Skin of body (tissue), 2 donors: Measurements from ENCODE around the gene PTPN1. TPM values are rescaled to one million over a fixed set of nuclear protein-coding genes. Genes with fewer than 3 reads are reported as not detected.
"Not testable (repeated sequence)": the region's sequence is repeated elsewhere in the genome, so short reads cannot be mapped to it uniquely, and the experiment has no call there.

Experiments
- DNase-seq: peaks from one replicate; lab custom pipeline; 2025; lab: John Stamatoyannopoulos, UW
- total RNA-seq: library from RNA; depleted of rRNA; stranded (reverse); fragments of >200 nt; gene quantifications from one replicate; pipeline ENCODE4 v1.2.3, GENCODE V29; 2014

Gene PTPN1
- total RNA-seq: 15.5 TPM

DNA sequence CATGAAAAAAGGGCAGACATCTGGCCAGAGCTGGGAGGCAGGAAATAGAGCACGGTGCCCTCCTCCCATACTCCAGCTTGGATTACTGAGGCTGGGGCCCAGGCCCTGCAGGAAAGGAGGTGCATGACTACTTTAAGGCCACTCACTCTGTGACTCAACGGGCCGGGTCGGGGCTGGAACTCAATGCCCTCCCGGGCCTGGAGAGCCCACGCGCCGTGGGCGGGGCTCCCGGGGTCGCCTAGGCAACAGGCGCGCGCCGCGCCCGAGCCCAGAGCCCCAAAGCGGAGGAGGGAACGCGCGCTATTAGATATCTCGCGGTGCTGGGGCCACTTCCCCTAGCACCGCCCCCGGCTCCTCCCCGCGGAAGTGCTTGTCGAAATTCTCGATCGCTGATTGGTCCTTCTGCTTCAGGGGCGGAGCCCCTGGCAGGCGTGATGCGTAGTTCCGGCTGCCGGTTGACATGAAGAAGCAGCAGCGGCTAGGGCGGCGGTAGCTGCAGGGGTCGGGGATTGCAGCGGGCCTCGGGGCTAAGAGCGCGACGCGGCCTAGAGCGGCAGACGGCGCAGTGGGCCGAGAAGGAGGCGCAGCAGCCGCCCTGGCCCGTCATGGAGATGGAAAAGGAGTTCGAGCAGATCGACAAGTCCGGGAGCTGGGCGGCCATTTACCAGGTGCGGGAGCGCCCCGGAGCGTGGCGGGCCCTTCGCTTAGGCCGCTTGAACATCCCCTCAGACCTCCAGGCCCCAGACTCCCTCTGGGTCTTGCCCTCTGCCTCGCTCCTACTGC is at the start of gene PTPN1:
Gene PTPN1, plus strand, starts transcription at position 461 of the 783 bp plus-strand sequence. Its CDS starts 145 bp downstream, at position 606.
- DNase-seq: peak; percentile 98

- peak; percentile 72 for DNase-seq
These were observed 49.4 kb upstream of the PTPN1 start for GRCh38 chr20:50460608-50461267.

- no peak for DNase-seq
These were observed 48.0 kb upstream of the PTPN1 start for GRCh38 chr20:50462093-50462690.

DNA sequence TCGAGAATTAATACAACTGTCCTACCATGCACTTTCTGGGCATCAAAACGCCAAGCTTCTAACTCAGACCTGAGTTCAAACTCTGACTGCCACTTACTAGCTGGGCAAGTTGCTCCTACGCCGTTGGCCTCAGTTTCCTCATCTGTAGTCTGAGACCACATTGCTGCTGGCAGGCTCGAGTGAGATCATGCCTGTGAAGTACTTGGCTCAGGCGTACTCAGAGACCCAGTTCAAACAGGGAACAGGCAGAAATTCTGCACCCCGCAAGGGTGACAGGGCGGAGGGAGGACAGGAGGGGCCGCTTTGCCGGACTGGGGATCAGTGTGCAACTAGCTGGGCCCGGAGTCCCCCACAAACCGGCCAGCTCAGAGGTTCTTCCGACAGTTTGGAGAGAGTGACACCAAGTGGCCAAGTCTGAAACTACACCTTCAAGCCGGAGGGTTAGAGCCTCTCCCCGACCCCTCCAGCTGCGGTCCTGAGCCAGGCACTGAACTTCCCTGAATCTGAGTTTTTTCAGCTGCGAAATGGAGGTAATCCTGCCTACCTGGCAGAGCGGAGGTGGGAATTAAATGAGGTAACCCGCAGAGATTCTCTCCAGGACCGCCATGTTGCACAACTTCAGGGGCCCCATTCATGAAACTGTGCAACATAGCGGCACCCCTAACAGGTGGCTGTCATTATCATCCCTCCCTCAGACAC is 46.0 kb upstream of the PTPN1 start:
- peak; percentile 29 for DNase-seq

- DNase-seq: no peak
These were observed 45.2 kb upstream of the PTPN1 start for GRCh38 chr20:50464725-50465650.

DNA sequence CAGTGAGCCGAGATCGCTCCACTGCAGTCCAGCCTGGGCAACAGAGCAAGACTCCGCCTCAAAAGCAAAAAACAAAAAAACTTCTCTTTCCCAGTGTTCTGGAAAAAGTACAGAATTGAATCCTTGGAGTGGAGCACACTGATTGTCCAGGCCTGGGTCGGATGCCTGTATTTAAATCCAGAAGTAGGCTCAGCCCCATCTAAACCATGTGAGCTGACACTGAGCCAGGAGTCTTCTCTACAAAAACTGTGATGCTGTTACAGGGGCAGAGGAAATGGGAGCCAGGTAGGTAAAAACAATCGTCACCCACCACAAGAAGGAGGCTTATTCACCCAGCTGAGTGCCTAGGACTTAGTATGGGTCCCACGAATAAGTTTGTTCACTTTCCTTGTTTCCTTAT is 43.0 kb upstream of the PTPN1 start:
- DNase-seq: no peak

GRCh38 chr20:50467718-50468356 is 42.3 kb upstream of the PTPN1 start:
- DNase-seq: peak; percentile 91

DNA sequence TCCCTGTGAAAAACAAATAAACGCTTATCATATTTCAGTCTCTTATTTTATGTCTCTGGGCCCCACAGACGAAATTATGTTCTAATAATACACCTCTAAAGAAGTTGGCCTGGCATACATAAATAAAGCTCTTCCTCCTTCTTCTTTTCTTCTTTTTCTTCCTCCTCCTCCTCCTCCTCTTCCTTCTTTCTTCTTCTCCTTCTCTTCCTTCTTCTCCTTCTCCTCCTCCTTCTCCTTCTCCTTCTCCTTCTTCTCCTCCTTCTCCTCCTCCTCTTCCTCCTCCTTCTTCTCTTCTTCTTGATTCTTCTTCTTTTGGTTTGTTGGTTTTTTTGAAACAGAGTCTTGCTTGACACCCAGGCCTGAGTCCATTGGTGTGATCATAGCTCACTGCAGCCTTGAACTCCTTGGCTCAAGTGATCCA is 41.8 kb upstream of the PTPN1 start:
- DNase-seq: no peak

GRCh38 chr20:50469176-50469723 is 40.9 kb upstream of the PTPN1 start:
- DNase-seq: no peak

DNA sequence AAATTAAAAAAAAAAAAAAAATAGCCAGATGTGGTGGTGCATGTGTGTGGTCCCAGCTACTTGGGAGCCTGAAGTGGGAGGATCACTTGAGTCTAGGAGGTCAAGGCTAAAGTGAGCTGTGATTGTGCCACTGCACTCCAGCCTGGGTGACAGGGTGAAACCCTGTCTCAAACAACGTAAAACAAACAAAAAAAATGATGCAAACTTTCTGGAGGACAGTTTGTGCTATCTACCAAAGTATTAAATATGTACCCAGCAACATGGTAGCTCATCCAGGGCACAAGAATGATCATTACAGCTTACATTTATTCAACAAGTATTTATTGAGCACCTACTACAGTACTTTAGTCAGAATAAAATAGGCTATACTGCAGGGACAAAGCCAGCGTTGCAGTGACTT is 40.4 kb upstream of the PTPN1 start:
- no peak for DNase-seq

DNA sequence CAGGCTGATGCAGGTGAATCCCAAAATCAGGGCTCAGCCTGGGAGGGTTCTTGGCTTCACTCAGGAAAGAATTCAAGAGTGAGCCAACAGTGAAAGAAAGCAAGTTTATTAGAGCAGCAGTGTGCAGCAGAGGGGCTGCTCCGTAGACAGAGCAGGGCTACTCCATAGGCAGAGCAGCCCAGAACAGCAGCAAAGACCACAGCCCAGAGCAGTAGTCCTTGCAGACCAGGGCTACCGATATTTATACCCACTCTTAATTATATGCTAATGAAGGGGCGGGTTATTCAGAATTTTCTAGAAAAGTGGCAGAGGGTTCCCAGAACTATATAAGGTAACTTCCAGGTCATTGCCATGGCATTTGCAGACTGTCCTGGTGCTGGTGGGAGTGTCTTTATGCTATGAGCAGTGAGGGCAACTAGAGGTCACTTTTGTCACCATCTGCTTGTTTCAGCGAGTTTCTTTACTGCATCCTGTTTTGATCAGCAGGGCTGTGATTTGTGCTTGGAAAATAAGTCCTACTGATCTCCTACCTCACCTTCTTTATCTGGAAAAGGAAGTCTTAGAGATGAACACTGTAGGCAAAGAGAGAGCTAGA is 39.8 kb upstream of the PTPN1 start:
- DNase-seq: no peak

GRCh38 chr20:50471231-50471630 is 39.0 kb upstream of the PTPN1 start:
- no peak for DNase-seq

DNA sequence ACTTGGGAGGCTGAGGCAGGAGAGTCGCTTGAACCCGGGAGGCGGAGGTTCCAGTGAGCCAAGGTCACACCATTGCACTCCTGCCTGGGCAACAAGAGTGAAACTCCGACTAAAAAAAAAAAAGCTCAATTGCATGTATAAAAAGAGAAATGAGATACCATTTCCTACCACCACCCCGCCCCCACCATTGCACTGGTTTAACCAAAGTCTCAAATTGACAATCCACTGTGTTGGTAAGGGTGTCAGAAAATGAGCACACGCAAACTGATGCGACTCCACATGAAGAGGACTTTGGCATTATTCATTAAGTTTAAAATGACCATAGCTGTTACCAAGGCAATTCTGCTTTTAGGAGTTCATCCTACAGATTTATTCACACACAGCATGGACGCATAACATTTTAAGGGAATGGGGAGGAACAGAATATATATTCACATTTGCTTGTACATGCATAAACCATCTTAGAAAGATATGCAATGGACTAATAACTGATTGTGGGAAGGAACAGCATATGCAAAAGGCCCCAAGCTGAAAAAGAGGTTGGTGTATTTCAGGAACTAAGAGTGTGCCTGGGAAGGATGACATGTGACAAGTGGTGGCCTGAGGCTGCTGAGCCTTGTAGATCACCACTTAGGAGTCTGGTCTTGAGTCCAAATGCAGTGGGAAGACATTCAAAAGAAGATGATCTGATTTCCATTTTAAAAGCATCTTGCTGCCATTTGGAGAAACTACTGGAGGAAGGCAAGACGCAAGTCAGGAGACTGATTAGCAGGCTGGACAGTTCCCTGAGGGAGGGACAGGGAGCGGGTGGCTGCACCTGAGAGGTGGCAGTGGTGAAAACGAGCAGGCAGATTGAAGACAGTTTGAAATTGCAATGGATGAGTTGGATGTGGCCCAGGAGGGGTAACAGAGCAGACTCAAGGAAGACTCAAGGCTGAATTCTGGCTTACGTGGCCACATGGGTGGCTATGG is 37.2 kb upstream of the PTPN1 start:
- no peak for DNase-seq

DNA sequence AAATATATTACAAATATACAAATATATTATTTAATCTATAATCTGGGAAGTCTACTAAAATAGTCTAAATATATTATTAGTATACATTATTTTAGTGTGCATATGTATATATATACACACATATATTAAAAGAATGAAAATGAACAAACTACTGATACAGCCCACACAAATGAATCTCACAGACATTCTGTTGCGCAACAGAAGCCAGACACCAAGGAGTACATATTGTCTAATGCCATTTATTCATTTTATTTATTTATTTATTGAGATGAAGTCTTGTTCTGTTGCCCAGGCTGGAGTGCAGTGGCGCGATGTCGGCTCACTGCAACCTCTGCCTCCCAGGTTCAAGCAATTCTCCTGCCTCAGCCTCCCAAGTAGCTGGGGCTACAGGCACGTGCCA is 35.8 kb upstream of the PTPN1 start:
- DNase-seq: not testable (repeated sequence)

DNA sequence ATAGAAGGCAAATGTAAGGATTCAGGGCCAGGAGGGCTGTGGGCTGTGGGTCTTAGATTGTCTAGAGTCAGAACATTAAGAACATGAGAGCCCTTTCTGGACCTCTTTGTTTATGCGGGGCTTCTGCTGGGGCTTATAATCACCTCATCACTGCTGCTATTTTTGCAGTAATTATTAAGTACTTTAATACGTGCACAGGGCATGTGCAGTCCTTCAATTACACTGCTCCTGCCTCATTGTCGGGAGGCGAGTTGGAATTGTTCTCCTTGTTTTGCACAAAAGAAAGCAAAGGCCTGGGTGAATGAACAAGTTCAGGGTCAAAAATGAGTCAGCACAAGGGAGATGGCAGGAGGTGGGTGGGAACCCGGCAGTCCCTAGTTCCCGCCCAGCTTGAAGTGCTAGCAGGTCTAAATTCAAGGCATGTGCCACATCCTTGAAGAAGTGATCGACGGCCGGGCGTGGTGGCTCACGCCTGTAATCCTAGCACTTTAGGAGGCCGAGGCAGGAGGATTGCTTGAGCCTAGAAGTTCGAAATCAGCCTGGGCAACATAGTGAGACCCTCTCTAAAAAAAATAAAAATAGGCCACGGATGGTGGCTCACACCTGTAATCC is 34.4 kb upstream of the PTPN1 start:
- no peak for DNase-seq

GRCh38 chr20:50477239-50477872 is 32.8 kb upstream of the PTPN1 start:
- no peak for DNase-seq
